A673 (cell line): ENCODE data around the gene ASZ1. TPM values are rescaled to one million over a fixed set of nuclear protein-coding genes. Genes with fewer than 3 reads are reported as not detected.

Experiments used
- BruUV-seq: library from RNA; stranded (reverse); fragments of 400-500 nt; replicated peaks from 2 replicates; lab custom pipeline; 2021; lab: Mats Ljungman, UMichigan
- CTCF ChIA-PET: fragments of 300-600 bp; sonication (Branson Sonifier 250); formaldehyde crosslinking; loops from one replicate; lab custom pipeline; 2022; ENCODE audit warnings: antibody characterized with exemption; lab: Charles Lee
- POLR2A ChIA-PET: fragments of 300-600 bp; sonication (Branson Sonifier 250); formaldehyde crosslinking; loops from one replicate; lab custom pipeline; 2022; ENCODE audit warnings: antibody characterized with exemption; ENCODE audit not compliant: low non-redundant PET; lab: Charles Lee
- DNase-seq: peaks from one replicate; pipeline ENCODE4 v3.0.0-alpha.2; 2015; ENCODE audit warnings: low spot score
- H3K27ac ChIP-seq: fragments of 200-600 bp; sonication (generic); 2 replicates; pipeline ENCODE4 v1.5.1; 2016; ENCODE audit warnings: mixed run types, low read depth, mild to moderate bottlenecking, mixed read lengths, antibody characterized with exemption, low read length; ENCODE audit not compliant: poor library complexity, severe bottlenecking
- H3K27me3 ChIP-seq: fragments of 200-600 bp; sonication (generic); replicated peaks from 2 replicates; pipeline ENCODE4 v1.6.1; 2017; ENCODE audit warnings: mixed run types, low read depth, mild to moderate bottlenecking, mixed read lengths, antibody characterized with exemption, low read length; ENCODE audit not compliant: insufficient read depth, poor library complexity
- H3K36me3 ChIP-seq: fragments of 200-600 bp; sonication (generic); 2 replicates; pipeline ENCODE4 v1.6.1; 2016; ENCODE audit warnings: mixed run types, mild to moderate bottlenecking, mixed read lengths, antibody characterized with exemption, low read length; ENCODE audit not compliant: insufficient read depth, poor library complexity, severe bottlenecking
- H3K4me1 ChIP-seq: fragments of 200-600 bp; sonication (generic); 2 replicates; pipeline ENCODE4 v1.6.1; 2017; ENCODE audit warnings: mixed run types, mild to moderate bottlenecking, mixed read lengths, antibody characterized with exemption, low read length; ENCODE audit not compliant: insufficient read depth, poor library complexity, severe bottlenecking
- H3K4me3 ChIP-seq: fragments of 200-600 bp; sonication (generic); 2 replicates; pipeline ENCODE4 v1.5.1; 2016; ENCODE audit warnings: low read depth, mixed run types, mild to moderate bottlenecking, mixed read lengths, low read length; ENCODE audit not compliant: poor library complexity, severe bottlenecking
- H3K9me3 ChIP-seq: fragments of 200-600 bp; sonication (generic); 2 replicates; pipeline ENCODE4 v1.6.1; 2016; ENCODE audit warnings: mixed run types, low read depth, mild to moderate bottlenecking, mixed read lengths, antibody characterized with exemption, low read length; ENCODE audit not compliant: poor library complexity, severe bottlenecking
- CTCF ChIP-seq: fragments of 300-800, 200-600 bp; sonication (generic); conservative IDR thresholded peaks from 2 replicates; pipeline ENCODE4 v1.5.1; 2017; ENCODE audit warnings: low read depth, mild to moderate bottlenecking, antibody characterized with exemption, low read length, moderate library complexity, mixed read lengths
- EZH2 ChIP-seq: fragments of 200-600 bp; sonication (generic); IDR thresholded peaks from 2 replicates; pipeline ENCODE4 v1.6.1; 2017; ENCODE audit warnings: borderline replicate concordance, low read depth, mild to moderate bottlenecking, mixed read lengths, antibody characterized with exemption, low read length; ENCODE audit not compliant: poor library complexity, severe bottlenecking
- intact Hi-C: fragments of 100-400 bp; cut with micrococcal nuclease; formaldehyde crosslinking; loops from one replicate; pipeline ENCODE4 v1.10.0; 2022; ENCODE audit not compliant: unreplicated experiment
- total RNA-seq: library from RNA; stranded (reverse); gene quantifications from 2 replicates; pipeline ENCODE4 v1.2.3, GENCODE V29; 2021

Gene ASZ1
- total RNA-seq, 1 experiment from 2014 or later, result not detected

DNA sequence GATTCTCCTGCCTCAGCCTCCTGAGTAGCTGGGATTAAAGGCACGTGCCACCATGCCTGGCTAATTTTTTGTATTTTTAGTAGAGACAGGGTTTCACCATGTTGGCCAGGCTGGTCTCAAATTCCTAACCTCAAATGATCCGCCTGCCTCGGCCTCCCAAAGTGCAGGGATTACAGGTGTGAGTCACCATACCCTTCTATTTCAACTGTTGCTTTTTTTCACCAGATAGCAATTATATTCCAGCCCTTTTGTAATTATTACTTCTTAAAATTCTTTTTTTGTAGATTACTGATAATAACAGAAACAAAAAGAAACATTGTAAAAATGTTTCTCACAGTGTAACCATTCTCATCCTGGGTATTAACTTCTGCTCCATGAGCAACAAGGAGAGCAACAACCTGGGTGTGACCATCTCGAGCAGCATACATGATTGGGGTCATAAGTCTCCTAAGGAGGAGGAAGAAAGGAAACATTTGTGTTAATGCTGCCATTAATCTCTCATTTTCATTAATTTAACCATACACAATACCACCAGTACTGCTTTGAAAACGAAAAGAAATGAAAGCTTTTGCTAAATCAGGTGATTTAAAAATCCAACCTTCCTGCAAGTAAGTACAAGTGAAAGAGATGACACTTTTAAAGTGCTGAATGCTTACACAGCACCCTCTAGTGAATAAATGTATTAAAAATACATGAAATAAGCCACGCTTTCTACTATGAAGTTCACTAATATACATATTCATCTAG is 41.8 kb downstream of the ASZ1 start:
- intact Hi-C loops, result loop anchor here (5.0 kb wide), 1 partner anchor 173 kb away; no protein-coding TSS in a partner anchor
- Histone ChIP-seq H3K4me3 (no peak overlapping the region), H3K4me1 (no peaks in the 10 kb centered on the region), H3K27ac (no peak overlapping the region), H3K36me3 (no peaks in the 10 kb centered on the region), H3K27me3 (no peaks in the 10 kb centered on the region), H3K9me3 (no peaks in the 10 kb centered on the region)
- TF ChIP-seq CTCF (peak; percentile 60), EZH2 (no peak)
- ChIA-PET POLR2A (no interaction called here), CTCF (no interaction called here)
- no TSS peak for BruUV-seq
- peak; percentile 52 for DNase-seq

DNA sequence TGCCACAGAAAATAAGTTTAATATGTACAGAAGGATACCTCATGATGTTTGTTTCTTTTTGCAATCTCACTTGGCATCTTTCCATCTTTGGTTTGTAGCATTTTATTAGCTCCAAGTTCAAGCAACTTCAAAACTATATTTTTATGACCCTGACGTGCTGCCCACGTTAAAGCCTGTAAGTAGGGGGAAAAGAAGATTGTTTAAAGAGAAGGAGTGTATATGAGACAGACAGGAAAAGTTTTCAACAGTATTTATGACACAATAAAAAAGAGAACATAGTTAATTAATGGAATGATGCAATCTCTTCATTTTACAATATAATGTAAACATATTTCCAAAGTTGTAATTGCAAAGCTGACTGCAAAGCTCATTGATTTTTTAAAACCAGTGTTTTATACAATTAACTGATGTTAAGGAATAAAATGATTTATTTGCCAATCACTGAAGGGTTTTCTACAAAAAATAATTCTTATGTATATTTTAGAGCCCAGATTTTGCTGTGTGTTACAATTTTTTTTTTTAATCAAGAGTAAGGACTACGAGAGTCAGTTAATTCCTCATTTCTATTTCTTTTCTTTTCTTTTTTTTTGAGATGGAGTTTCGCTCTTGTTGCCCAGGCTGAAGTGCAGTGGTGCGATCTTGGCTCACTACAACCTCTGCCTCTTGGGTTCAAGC is 42.5 kb downstream of the ASZ1 start:
- Histone ChIP-seq H3K27ac (no peak overlapping the region), H3K4me3 (no peak overlapping the region), H3K27me3 (no peaks in the 10 kb centered on the region), H3K4me1 (no peaks in the 10 kb centered on the region), H3K9me3 (no peaks in the 10 kb centered on the region), H3K36me3 (no peaks in the 10 kb centered on the region)
- CTCF ChIA-PET, result no interaction called here
- TF ChIP-seq CTCF, result no peak
- no peak for TF ChIP-seq EZH2
- intact Hi-C loops, result loop anchor here (5.0 kb wide), 2 partner anchors 173 to 453 kb away; no protein-coding TSS in a partner anchor
- no peak for DNase-seq
- POLR2A ChIA-PET, result no interaction called here
- BruUV-seq, result no TSS peak

DNA sequence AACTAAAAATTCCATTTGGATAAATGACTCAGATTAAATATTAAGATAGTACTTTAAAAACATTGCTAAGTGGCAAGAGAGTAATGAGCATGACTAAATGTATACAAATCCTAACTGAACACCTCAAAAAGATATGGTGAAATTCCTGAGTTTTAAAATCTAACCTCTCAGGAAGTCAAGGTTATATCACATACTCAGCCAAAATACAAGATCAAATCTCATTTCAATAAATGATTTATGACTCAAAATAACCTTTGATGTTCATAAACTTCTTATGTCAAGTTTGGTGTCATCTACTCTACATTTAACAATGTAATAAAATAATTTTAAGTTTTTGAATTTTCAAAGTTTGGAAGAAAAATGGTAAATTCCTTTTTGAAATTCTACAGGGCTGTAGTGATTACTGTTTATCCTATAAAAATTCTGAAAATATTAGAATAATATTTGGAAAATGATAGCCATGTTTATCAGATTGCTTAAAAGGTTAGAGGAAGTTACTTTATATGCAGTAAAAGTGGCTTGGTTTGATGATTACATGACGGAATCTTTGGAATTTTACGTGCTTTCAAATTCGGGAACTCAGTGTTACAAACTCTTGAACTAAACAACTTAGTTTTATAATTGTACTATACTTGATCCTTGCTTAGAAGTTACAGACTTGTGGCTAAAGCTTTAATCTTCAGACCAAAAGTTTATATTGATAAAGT is 43.7 kb downstream of the ASZ1 start:
- H3K9me3 ChIP-seq, result no peaks in the 10 kb centered on the region
- H3K27me3 ChIP-seq, result no peaks in the 10 kb centered on the region
- BruUV-seq, result no TSS peak
- TF ChIP-seq CTCF (no peak), EZH2 (no peak)
- intact Hi-C loops, result loop anchor here (5.0 kb wide), 1 partner anchor 451 kb away; no protein-coding TSS in a partner anchor
- POLR2A ChIA-PET, result no interaction called here
- DNase-seq, result no peak
- H3K4me1 ChIP-seq, result no peaks in the 10 kb centered on the region
- H3K36me3 ChIP-seq, result no peaks in the 10 kb centered on the region
- CTCF ChIA-PET, result no interaction called here
- H3K4me3 ChIP-seq, result no peak overlapping the region
- H3K27ac ChIP-seq, result no peak overlapping the region
